PFSK-1 (cell line): ENCODE results near the gene BRME1.

Source experiments
- FOXP2 ChIP-seq: optimal IDR thresholded peaks from 2 replicates; pipeline ENCODE3; 2011; ENCODE audit warnings: borderline replicate concordance, control low read depth, inconsistent platforms; ENCODE audit not compliant: insufficient read depth; ENCODE audit errors: extremely low read length, extremely low read depth
- POLR2AphosphoS5 ChIP-seq: IDR thresholded peaks from 2 replicates; pipeline ENCODE4 v1.6.1; 2012; ENCODE audit warnings: low read depth, mild to moderate bottlenecking, control low read depth, low read length, moderate library complexity
- SIN3A ChIP-seq: IDR thresholded peaks from 2 replicates; pipeline ENCODE4 v1.6.1; 2012; ENCODE audit warnings: mild to moderate bottlenecking, low read length, moderate library complexity, borderline replicate concordance; ENCODE audit not compliant: insufficient read depth
- TAF1 ChIP-seq: IDR thresholded peaks from 2 replicates; pipeline ENCODE4 v1.6.1; 2012; ENCODE audit warnings: low read length, control low read depth, borderline replicate concordance; ENCODE audit not compliant: insufficient read depth
- TF ChIP-seq, protein P1 (sequence below), 2 experiments: IDR thresholded peaks; 2 replicates each; pipeline versions ENCODE4 v1.6.1 to v1.8.0; 2011 to 2012; ENCODE audit warnings: low read depth in 2 of 2, low read length in 2 of 2, control low read depth in 1 of 2, inconsistent platforms in 1 of 2, mild to moderate bottlenecking in 1 of 2, moderate library complexity in 1 of 2; ENCODE audit not compliant: insufficient read depth in 1 of 2

BRME1 gene

DNA sequence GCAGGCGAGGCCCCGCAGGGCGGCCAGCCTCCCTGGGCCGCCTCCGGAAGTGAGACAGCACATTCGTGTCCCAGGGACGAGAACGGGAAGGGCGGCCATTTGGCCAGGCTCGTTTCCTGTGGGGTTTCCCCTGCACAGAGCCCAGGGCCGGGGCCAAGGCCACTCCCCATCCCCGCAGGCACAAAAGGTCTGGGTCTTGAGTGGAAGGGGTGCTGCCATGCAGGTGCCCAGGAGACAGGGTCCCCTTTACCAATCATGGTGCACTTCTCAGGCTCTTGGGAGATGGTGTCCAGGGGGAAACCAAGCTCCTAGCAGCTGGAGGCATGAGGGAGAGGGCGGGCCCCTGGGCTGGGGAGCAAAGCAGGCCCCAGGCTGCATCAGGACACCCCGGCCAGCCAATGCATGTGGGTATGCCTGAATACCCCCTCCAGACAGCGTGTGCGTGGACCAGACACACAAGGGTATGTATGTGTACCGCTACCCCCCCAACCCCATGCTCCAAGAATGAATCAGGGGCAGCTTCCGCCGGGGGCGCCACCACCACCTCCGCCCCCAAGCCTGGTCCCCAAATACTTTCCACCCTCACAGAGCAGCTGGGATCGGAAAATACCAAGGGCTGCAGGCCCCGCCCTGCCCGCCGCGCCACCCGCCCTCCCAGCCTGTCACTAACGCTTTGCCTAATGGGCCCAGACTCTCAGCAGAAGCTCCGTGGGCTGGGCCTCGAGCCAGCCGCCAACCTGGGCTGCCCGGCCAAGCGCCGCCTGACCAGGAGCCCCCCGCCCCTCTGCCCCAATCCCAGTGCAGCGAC lies 66.6 kb downstream of the BRME1 start:
- TF ChIP-seq SIN3A (no peak), TAF1 (no peak), POLR2AphosphoS5 (peak; percentile 67), FOXP2 (peak; percentile 78)
- TF ChIP-seq, protein P1, sequence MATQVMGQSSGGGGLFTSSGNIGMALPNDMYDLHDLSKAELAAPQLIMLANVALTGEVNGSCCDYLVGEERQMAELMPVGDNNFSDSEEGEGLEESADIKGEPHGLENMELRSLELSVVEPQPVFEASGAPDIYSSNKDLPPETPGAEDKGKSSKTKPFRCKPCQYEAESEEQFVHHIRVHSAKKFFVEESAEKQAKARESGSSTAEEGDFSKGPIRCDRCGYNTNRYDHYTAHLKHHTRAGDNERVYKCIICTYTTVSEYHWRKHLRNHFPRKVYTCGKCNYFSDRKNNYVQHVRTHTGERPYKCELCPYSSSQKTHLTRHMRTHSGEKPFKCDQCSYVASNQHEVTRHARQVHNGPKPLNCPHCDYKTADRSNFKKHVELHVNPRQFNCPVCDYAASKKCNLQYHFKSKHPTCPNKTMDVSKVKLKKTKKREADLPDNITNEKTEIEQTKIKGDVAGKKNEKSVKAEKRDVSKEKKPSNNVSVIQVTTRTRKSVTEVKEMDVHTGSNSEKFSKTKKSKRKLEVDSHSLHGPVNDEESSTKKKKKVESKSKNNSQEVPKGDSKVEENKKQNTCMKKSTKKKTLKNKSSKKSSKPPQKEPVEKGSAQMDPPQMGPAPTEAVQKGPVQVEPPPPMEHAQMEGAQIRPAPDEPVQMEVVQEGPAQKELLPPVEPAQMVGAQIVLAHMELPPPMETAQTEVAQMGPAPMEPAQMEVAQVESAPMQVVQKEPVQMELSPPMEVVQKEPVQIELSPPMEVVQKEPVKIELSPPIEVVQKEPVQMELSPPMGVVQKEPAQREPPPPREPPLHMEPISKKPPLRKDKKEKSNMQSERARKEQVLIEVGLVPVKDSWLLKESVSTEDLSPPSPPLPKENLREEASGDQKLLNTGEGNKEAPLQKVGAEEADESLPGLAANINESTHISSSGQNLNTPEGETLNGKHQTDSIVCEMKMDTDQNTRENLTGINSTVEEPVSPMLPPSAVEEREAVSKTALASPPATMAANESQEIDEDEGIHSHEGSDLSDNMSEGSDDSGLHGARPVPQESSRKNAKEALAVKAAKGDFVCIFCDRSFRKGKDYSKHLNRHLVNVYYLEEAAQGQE (IDR thresholded peaks at IDR 0.05; ENCODE audit: insufficient read depth in 1 of 2, low read depth in 2 of 2, low read length in 2 of 2), result no peak; a peak in 2 of 4 replicates

DNA sequence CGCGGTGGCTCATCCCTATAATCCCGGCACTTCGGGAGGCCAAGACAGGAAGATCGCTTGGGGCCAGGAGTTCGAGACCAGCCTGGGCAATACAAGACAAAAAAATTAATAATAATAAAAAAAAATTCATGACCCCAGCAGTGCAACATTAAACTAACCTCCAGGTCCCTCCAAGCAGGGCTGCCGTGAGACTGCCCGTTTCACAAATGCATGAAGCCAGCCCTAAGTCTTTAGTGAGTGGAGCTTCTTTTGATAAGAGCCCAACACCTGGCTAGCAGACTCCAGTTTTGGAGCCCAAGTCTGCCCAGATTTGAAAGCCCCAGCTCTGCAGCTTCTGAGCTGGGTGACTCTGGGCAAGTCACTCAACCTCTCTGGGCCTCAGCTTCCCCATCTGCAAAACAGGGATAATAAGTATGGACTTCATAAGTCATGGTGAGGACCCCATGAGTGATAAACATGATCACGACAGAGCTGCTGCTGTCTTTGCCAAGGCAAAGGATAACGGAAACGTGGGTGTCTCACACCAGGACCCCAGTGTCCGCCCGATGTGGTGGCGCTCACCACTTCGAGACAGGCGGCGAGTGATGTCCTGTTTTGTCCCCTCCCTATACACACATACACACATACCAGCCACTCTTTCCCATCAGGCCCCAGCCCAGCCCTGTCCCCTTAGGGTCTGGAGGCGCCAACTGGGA lies 67.3 kb downstream of the BRME1 start:
- TF ChIP-seq, protein P1 (IDR thresholded peaks at IDR 0.05; ENCODE audit: insufficient read depth in 1 of 2, low read depth in 2 of 2, low read length in 2 of 2), result no peak
- peak; percentile 69; the same call in 1 of the 2 replicates for TF ChIP-seq POLR2AphosphoS5

DNA sequence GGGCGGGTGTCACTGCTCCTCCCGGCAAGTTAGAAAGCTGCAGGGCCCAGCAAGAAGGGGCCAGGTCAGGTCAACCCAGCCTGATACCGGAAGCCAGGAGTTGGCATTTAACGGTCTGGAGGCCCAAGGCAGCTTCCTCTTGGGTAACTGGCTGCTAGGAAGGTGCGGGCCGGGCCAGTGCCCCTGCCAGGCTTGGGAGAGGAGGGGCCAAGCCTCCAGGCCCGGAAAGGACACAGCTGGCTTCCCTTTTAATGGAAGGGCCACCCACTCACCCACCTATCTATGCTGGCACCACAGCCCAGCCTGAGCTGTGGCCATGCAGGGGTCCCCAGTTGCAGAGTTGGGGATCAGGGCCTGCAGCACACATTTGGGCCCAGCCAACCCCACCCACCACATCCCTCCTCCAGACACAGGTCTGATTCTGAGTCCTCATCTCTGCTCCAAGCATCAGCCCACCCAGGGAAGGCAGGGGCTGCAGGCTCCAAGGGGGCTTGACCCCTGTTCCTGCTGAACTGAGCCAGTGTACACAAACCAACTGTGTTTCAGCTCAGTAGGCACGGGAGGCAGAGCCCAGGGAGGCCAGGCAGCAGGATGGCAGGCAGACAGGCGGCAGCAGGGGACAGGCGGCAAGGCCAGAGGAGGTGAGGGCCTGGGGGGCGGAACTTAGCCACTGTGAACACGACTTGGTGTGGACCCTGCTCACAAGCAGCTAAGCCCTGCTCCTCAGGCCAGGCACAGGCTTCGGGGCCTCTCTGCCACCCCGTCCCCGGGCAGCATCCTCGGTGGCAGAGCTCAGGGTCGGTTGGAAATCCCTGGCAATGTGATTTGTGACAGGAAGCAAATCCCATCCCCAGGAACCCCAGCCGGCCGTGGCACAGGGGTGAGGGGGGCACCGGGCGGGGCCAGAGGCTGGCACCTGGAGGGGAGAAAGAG lies 69.9 kb downstream of the BRME1 start:
- TF ChIP-seq TAF1 (no peak), SIN3A (no peak), FOXP2 (no peak), POLR2AphosphoS5 (no peak)
- TF ChIP-seq, protein P1 (IDR thresholded peaks at IDR 0.05; ENCODE audit: insufficient read depth in 1 of 2, low read depth in 2 of 2, low read length in 2 of 2), result no peak

DNA sequence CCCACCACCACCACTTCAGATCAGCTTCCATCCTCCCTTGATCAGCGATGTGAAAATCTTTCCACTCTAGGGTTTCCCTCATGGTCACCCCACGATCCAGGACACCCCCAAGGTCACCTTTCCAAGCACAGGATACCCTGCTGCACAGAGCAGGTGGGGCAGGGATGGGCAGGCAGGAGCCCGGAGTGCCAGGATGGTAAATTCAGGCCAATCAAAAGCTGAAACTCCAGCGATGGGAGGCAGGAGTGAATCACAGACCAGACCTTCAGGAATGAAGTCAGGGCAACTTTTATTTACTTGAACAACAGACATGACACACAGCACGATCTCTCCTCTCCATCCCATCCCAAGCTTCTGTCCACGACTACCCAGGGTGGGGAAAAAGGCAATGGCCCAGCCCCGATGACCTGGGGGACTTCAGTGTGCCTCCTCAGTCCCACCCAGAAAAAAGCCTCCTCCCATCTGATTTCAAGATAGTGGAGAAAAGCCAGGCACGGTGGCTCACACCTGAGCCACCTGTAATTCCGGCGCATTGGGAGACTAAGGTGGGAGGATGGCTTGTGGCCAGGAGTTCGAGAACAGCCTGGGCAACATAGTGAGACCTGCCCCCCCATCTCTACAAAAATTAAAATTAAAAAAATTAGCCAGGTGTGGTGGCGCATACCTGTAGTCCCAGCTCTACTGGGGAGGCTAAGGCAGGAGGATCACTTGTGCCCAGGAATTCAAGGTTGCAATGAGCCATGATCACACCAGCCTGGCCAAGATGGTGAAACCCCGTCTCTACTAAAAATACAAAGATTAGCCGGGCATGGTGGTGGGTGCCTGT lies 71.5 kb downstream of the BRME1 start:
- no peak for TF ChIP-seq TAF1
- TF ChIP-seq FOXP2, result peak; percentile 35
- no peak for TF ChIP-seq SIN3A
